Measurements from ENCODE around the gene PLAU. TPM values are rescaled to one million over a fixed set of nuclear protein-coding genes. Genes with fewer than 3 reads are reported as not detected.

Gene PLAU
- total and polyA plus RNA-seq, 10 of the 15 experiments (the other 5 are each of a cell fraction or from before 2014, with no cell fraction given) = 2.5 to 20.9 (median 11.5) TPM

DNA sequence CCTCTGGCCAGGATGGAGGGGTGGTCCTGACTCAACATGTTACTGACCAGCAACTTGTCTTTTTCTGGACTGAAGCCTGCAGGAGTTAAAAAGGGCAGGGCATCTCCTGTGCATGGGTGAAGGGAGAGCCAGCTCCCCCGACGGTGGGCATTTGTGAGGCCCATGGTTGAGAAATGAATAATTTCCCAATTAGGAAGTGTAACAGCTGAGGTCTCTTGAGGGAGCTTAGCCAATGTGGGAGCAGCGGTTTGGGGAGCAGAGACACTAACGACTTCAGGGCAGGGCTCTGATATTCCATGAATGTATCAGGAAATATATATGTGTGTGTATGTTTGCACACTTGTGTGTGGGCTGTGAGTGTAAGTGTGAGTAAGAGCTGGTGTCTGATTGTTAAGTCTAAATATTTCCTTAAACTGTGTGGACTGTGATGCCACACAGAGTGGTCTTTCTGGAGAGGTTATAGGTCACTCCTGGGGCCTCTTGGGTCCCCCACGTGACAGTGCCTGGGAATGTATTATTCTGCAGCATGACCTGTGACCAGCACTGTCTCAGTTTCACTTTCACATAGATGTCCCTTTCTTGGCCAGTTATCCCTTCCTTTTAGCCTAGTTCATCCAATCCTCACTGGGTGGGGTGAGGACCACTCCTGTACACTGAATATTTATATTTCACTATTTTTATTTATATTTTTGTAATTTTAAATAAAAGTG is 6.0 kb downstream of the PLAU start (continued):
- TF ChIP-seq ZNF217 (IDR thresholded peaks at IDR 0.05) = no peak
- TF ChIP-seq, protein P1, sequence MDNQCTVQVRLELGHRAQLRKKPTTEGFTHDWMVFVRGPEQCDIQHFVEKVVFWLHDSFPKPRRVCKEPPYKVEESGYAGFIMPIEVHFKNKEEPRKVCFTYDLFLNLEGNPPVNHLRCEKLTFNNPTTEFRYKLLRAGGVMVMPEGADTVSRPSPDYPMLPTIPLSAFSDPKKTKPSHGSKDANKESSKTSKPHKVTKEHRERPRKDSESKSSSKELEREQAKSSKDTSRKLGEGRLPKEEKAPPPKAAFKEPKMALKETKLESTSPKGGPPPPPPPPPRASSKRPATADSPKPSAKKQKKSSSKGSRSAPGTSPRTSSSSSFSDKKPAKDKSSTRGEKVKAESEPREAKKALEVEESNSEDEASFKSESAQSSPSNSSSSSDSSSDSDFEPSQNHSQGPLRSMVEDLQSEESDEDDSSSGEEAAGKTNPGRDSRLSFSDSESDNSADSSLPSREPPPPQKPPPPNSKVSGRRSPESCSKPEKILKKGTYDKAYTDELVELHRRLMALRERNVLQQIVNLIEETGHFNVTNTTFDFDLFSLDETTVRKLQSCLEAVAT (IDR thresholded peaks at IDR 0.05) = no peak
- no peak for TF ChIP-seq HDAC6 (IDR thresholded peaks at IDR 0.05; ENCODE audit: unreplicated experiment)
- TF ChIP-seq E2F4 (IDR thresholded peaks at IDR 0.05; ENCODE audit: low read depth, low read length) = no peak
- no peak for TF ChIP-seq ATF7 (IDR thresholded peaks at IDR 0.05; ENCODE audit: low read depth)
- TF ChIP-seq TCF7 (IDR thresholded peaks at IDR 0.05; ENCODE audit: borderline replicate concordance) = no peak
- TF ChIP-seq MYC (IDR thresholded peaks at IDR 0.05; ENCODE audit: insufficient read depth, insufficient read length, insufficient replicate concordance, low read length, severe bottlenecking) = no peak
- TF ChIP-seq NFIC (IDR thresholded peaks at IDR 0.05; ENCODE audit: low read depth, low read length) = no peak
- no peak for TF ChIP-seq RELB (IDR thresholded peaks at IDR 0.05; ENCODE audit: low read depth)
- TF ChIP-seq ZSCAN29 (IDR thresholded peaks at IDR 0.05) = no peak
- TF ChIP-seq JUND (IDR thresholded peaks at IDR 0.05; ENCODE audit: low read depth, low read length) = no peak
- TF ChIP-seq MAX (IDR thresholded peaks at IDR 0.05; ENCODE audit: low read depth, low read length) = no peak
- peak; percentile 81 for TF ChIP-seq ZNF687 (IDR thresholded peaks at IDR 0.05)
- TF ChIP-seq ZNF384 (IDR thresholded peaks at IDR 0.05; ENCODE audit: borderline replicate concordance, low read depth, low read length) = no peak
- peak; percentile 49 to 73; a peak in 3 of 4 replicates for TF ChIP-seq BHLHE40 (IDR thresholded peaks at IDR 0.05; ENCODE audit: borderline replicate concordance in 1 of 2, low read depth in 2 of 2, low read length in 1 of 2)

Measured in GM12878 (cell line).